H1 (cell line): ENCODE results near the gene TARS2. TPM values are rescaled to one million over a fixed set of nuclear protein-coding genes. Genes with fewer than 3 reads are reported as not detected.

ENCODE experiments used
- CTCF ChIA-PET: fragments of 300-600 bp; sonication (Branson Sonifier 250); formaldehyde crosslinking; loops from one replicate; lab custom pipeline; 2021; ENCODE audit not compliant: partially characterized antibody; lab: Charles Lee
- POLR2A ChIA-PET: fragments of 300-600 bp; sonication (Branson Sonifier 250); formaldehyde crosslinking; loops from one replicate; lab custom pipeline; 2021; ENCODE audit warnings: inconsistent platforms; ENCODE audit not compliant: partially characterized antibody; lab: Charles Lee
- DNase-seq, 2 experiments: peaks; one replicate each; pipeline versions ENCODE4 v3.0.0 to v3.0.0-alpha.2; 2010 to 2022; ENCODE audit warnings: low spot score in 2 of 2, low read depth in 1 of 2, mixed read lengths in 1 of 2
- FAIRE-seq: peaks from 2 replicates; lab custom pipeline; 2011; peaks lifted over from hg19 to GRCh38; lab: Jason Lieb, UNC
- H2AFZ ChIP-seq: 2 replicates; pipeline ENCODE4 v1.8.1; 2012; ENCODE audit warnings: low read length, inconsistent platforms
- H2AK5ac ChIP-seq: 2 replicates; pipeline ENCODE4 v1.6.1; 2013; ENCODE audit warnings: low read depth, low read length
- H2BK120ac ChIP-seq: replicated peaks from 2 replicates; pipeline ENCODE3; 2013; ENCODE audit warnings: low read depth, low read length, inconsistent platforms
- H2BK12ac ChIP-seq: 2 replicates; pipeline ENCODE4 v1.6.1; 2013; ENCODE audit warnings: low read depth, low read length
- H2BK15ac ChIP-seq: 2 replicates; pipeline ENCODE4 v1.6.1; 2013; ENCODE audit warnings: low read length
- H2BK20ac ChIP-seq: 2 replicates; pipeline ENCODE4 v1.6.1; 2013; ENCODE audit warnings: low read length
- H2BK5ac ChIP-seq: 2 replicates; pipeline ENCODE4 v1.6.1; 2013; ENCODE audit warnings: low read depth, low read length
- H3K14ac ChIP-seq: 2 replicates; pipeline ENCODE4 v1.6.1; 2013; ENCODE audit warnings: inconsistent platforms; ENCODE audit not compliant: insufficient read length
- H3K18ac ChIP-seq: 2 replicates; pipeline ENCODE4 v1.6.1; 2013; ENCODE audit warnings: low read length; ENCODE audit errors: extremely low read depth
- H3K23ac ChIP-seq: 2 replicates; pipeline ENCODE4 v1.6.1; 2013; ENCODE audit warnings: inconsistent platforms; ENCODE audit not compliant: insufficient read length
- H3K23me2 ChIP-seq: 2 replicates; pipeline ENCODE4 v1.6.1; 2013; ENCODE audit warnings: low read depth, low read length
- H3K27ac ChIP-seq: 2 replicates; pipeline ENCODE4 v1.6.1; 2011; ENCODE audit warnings: low read depth, low read length, inconsistent platforms
- H3K27me3 ChIP-seq, 4 experiments: replicated peaks in 1 of 4; 1 replicate in 1 of 4; 2 replicates in 3 of 4; pipeline versions ENCODE4 v1.6.1 to v1.8.1; 2011 to 2013; ENCODE audit warnings: low read length in 3 of 4, mild to moderate bottlenecking in 3 of 4, inconsistent platforms in 2 of 4, mixed read lengths in 2 of 4, moderate library complexity in 1 of 4; ENCODE audit not compliant: control insufficient read depth in 3 of 4, insufficient read depth in 3 of 4; ENCODE audit errors: extremely low read depth in 1 of 4
- H3K36me3 ChIP-seq, 4 experiments: 2 replicates each; pipeline versions ENCODE4 v1.6.1 to v1.8.1; 2011 to 2013; ENCODE audit warnings: mild to moderate bottlenecking in 4 of 4, low read length in 3 of 4, moderate library complexity in 2 of 4, control low read depth in 1 of 4, inconsistent platforms in 1 of 4; ENCODE audit not compliant: insufficient read depth in 4 of 4, control insufficient read depth in 2 of 4
- H3K4ac ChIP-seq: replicated peaks from 2 replicates; pipeline ENCODE3; 2013; ENCODE audit warnings: low read length, low read depth, mixed read lengths, inconsistent platforms; ENCODE audit not compliant: insufficient read length
- H3K4me1 ChIP-seq, 4 experiments: replicated peaks in 1 of 4; 1 replicate in 1 of 4; 2 replicates in 3 of 4; pipeline versions ENCODE4 v1.6.1 to v1.8.1; 2011 to 2013; ENCODE audit warnings: low read length in 3 of 4, inconsistent platforms in 2 of 4, mixed read lengths in 1 of 4; ENCODE audit not compliant: insufficient read depth in 4 of 4, control insufficient read depth in 3 of 4
- H3K4me2 ChIP-seq, 2 experiments: 2 replicates each; pipeline versions ENCODE4 v1.6.1 to v1.8.1; 2011 to 2013; ENCODE audit warnings: low read depth in 2 of 2, low read length in 2 of 2, control low read depth in 1 of 2, inconsistent platforms in 1 of 2, mild to moderate bottlenecking in 1 of 2; ENCODE audit not compliant: insufficient read depth in 1 of 2
- H3K4me3 ChIP-seq, 4 experiments: fragments of 200-600, 300-600 bp in 1 of 4; sonication (generic), shearing (Covaris generic), sonication (Bioruptor Twin) in 1 of 4; 2 replicates each; pipeline versions ENCODE4 v1.5.1 to v1.8.1; 2011 to 2016; ENCODE audit warnings: low read length in 4 of 4, low read depth in 3 of 4, control low read depth in 2 of 4, inconsistent platforms in 2 of 4, mild to moderate bottlenecking in 2 of 4, mixed read lengths in 1 of 4, moderate library complexity in 1 of 4; ENCODE audit not compliant: insufficient read depth in 2 of 4; ENCODE audit errors: extremely low read depth in 1 of 4
- H3K56ac ChIP-seq: replicated peaks from 2 replicates; pipeline ENCODE3; 2013; ENCODE audit warnings: low read depth, mild to moderate bottlenecking, mixed read lengths, low read length, inconsistent platforms; ENCODE audit not compliant: insufficient read length
- H3K79me1 ChIP-seq: 2 replicates; pipeline ENCODE4 v1.6.1; 2013; ENCODE audit warnings: low read depth, low read length, control low read depth
- H3K79me2 ChIP-seq, 2 experiments: 2 replicates each; pipeline versions ENCODE4 v1.6.1 to v1.8.1; 2012 to 2013; ENCODE audit warnings: low read length in 2 of 2, mild to moderate bottlenecking in 2 of 2, inconsistent platforms in 1 of 2; ENCODE audit not compliant: insufficient read depth in 2 of 2, control insufficient read depth in 1 of 2
- H3K9ac ChIP-seq, 4 experiments: replicated peaks in 1 of 4; 1 replicate in 1 of 4; 2 replicates in 3 of 4; pipeline versions ENCODE4 v1.6.1 to v1.8.1; 2011 to 2013; ENCODE audit warnings: low read depth in 3 of 4, low read length in 3 of 4, control low read depth in 2 of 4, mild to moderate bottlenecking in 2 of 4, moderate library complexity in 2 of 4, inconsistent platforms in 1 of 4; ENCODE audit errors: extremely low read depth in 1 of 4
- H3K9me3 ChIP-seq, 2 experiments: 2 replicates each; pipeline versions ENCODE4 v1.6.1 to v1.8.1; 2012 to 2013; ENCODE audit warnings: mild to moderate bottlenecking in 2 of 2, moderate library complexity in 2 of 2, control low read depth in 1 of 2, inconsistent platforms in 1 of 2, low read depth in 1 of 2, low read length in 1 of 2, mixed read lengths in 1 of 2; ENCODE audit not compliant: insufficient read depth in 2 of 2
- H4K20me1 ChIP-seq, 2 experiments: replicated peaks in 1 of 2; 2 replicates each; pipeline versions ENCODE3 to v1.8.1; 2011 to 2013; ENCODE audit warnings: inconsistent platforms in 2 of 2, low read length in 2 of 2, mild to moderate bottlenecking in 1 of 2; ENCODE audit not compliant: insufficient read depth in 2 of 2, control insufficient read depth in 1 of 2
- H4K5ac ChIP-seq: 2 replicates; pipeline ENCODE4 v1.6.1; 2013; ENCODE audit warnings: low read length, low read depth, mixed read lengths, inconsistent platforms; ENCODE audit not compliant: insufficient read length
- H4K8ac ChIP-seq: 2 replicates; pipeline ENCODE4 v1.8.0; 2013; ENCODE audit warnings: mild to moderate bottlenecking, moderate library complexity, low read length, inconsistent platforms; ENCODE audit not compliant: insufficient read depth; ENCODE audit errors: extremely low read depth
- H4K91ac ChIP-seq: replicated peaks from 2 replicates; pipeline ENCODE3; 2013; ENCODE audit warnings: low read length, mixed read lengths, inconsistent platforms; ENCODE audit not compliant: insufficient read length
- BCL11A ChIP-seq, 2 experiments: IDR thresholded peaks; one replicate each; pipeline ENCODE4 v1.6.1; 2011; ENCODE audit warnings: low read depth in 2 of 2, low read length in 2 of 2, mild to moderate bottlenecking in 2 of 2
- CTBP2 ChIP-seq: IDR thresholded peaks from 2 replicates; pipeline ENCODE4 v1.7.0; 2011; ENCODE audit warnings: borderline replicate concordance, mild to moderate bottlenecking, moderate library complexity, mixed read lengths, low read length; ENCODE audit not compliant: insufficient read depth, insufficient read length
- EZH2 ChIP-seq: fragments of 200-600 bp; sonication (generic); IDR thresholded peaks from 2 replicates; pipeline ENCODE4 v1.7.1; 2012; ENCODE audit warnings: low read depth, mild to moderate bottlenecking, moderate library complexity, low read length, inconsistent platforms; ENCODE audit not compliant: severe bottlenecking
- KDM1A ChIP-seq: fragments of 200-600, 300-600 bp; sonication (generic); IDR thresholded peaks from 2 replicates; pipeline ENCODE4 v1.7.1; 2016; ENCODE audit warnings: mild to moderate bottlenecking, low read length, borderline replicate concordance
- TCF12 ChIP-seq: IDR thresholded peaks from 2 replicates; pipeline ENCODE4 v1.6.1; 2011; ENCODE audit warnings: low read depth, mild to moderate bottlenecking, low read length
- TEAD4 ChIP-seq: IDR thresholded peaks from 2 replicates; pipeline ENCODE4 v1.6.1; 2012; ENCODE audit warnings: low read depth, low read length, inconsistent platforms, mixed read lengths
- ZNF274 ChIP-seq: IDR thresholded peaks from 2 replicates; pipeline ENCODE4 v1.7.0; 2012; ENCODE audit warnings: low read length, borderline replicate concordance; ENCODE audit errors: extremely low read depth
- WGBS, 2 experiments: shearing (Covaris generic) in 1 of 2; methylation state at CpG; one replicate each; pipeline versions ENCODE4 v1.1.6 to v1.1.7; 2013 to 2015; ENCODE audit warnings: low lambda C conversion rate in 2 of 2, mixed read lengths in 2 of 2, inconsistent platforms in 1 of 2, low coverage in 1 of 2, missing lambda C conversion rate in 1 of 2; ENCODE audit not compliant: insufficient replicate concordance in 2 of 2, insufficient coverage in 1 of 2, insufficient read length in 1 of 2; ENCODE audit errors: extremely low coverage in 1 of 2, missing lambda C conversion rate in 1 of 2; 5-methylcytosine and 5-hydroxymethylcytosine counted together
- polyA plus RNA-seq, 7 experiments: library from polyadenylated mRNA; depleted of rRNA in 3 of 7; stranded (reverse) in 5 of 7; unstranded in 2 of 7; fragments of >200 nt in 5 of 7; fragments of 200-250 nt in 2 of 7; gene quantifications; 1 replicate in 5 of 7; 2 replicates in 1 of 7; 4 replicates in 1 of 7; pipeline versions ENCODE4 v1.2.1 to v1.2.3, GENCODE V29; 2011 to 2013; ENCODE audit warnings: missing spikeins in 2 of 7, mixed read lengths in 2 of 7
- total RNA-seq: library from RNA; stranded (reverse); fragmentation: NEBNext Ultra II Directional; extraction: Animal tissue kit (Norgen Biotek cat#: 25700); gene quantifications from 2 replicates; pipeline ENCODE4 v1.2.1, GENCODE V29; 2021

The TARS2 gene
- total and polyA plus RNA-seq, 2 of the 8 experiments (the other 6 are each of a cell fraction or from before 2014, with no cell fraction given) = 38.9 to 39.1 TPM

DNA sequence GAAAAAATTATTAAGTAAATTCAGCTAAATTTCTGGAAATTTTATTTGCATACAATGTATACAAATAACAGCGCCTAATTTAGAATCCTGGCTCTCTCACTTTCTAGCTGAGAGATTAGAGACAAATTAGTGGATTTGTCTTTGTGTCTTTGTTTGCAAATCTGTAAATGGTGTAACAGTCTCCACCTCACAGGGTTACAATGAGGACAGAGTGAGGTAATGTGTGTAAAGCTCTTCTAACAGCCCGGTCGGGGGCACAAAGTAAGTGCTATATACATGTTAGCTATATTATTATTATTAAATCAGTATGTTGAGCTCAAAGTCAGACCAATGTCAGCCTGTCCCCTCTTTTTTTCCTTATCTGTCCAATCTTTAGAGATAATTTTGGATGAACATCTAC is 57.0 kb downstream of the TARS2 start:
- WGBS, 2 experiments = 92% methylated on average over 3 of the region's 3 CpGs; no CpG with 5 or more reads in 1 of the 2 experiments
- Histone ChIP-seq H4K5ac (no peak overlapping the region), H3K4me2 (no peak overlapping the region), H3K14ac (no peak overlapping the region), H3K56ac (no peak overlapping the region), H2AFZ (no peak overlapping the region), H3K9me3 (no peaks in the 10 kb centered on the region), H2BK15ac (no peak overlapping the region), H3K36me3 (no peaks in the 10 kb centered on the region), H3K27ac (no peak overlapping the region), H2BK12ac (no peak overlapping the region), H3K23ac (no peak overlapping the region), H3K79me2 (no peaks in the 10 kb centered on the region), H4K20me1 (peaks cover 0 to 2% of the 10 kb centered on the region in 2 experiments), H3K18ac (no peak overlapping the region), H2BK5ac (no peak overlapping the region), H2BK20ac (no peak overlapping the region), H2AK5ac (no peak overlapping the region), H3K79me1 (no peaks in the 10 kb centered on the region), H4K91ac (no peak overlapping the region), H3K4me1 (no peaks in the 10 kb centered on the region), H3K27me3 (peaks cover 0 to 10% (median 8%) of the 10 kb centered on the region in 4 experiments; a peak in 5 of 7 replicates)
- no peak for FAIRE-seq
- CTCF ChIA-PET = interaction anchor here (0.6 to 4.2 kb wide), 5 partner anchors 12 to 378 kb away, joined by 3 to 28 read pairs (median 3); no protein-coding TSS in a partner anchor
- POLR2A ChIA-PET = interaction anchor here (0.8 to 2.3 kb wide), 5 partner anchors 10 to 264 kb away, joined by 3 to 7 read pairs (median 4); partner anchors contain the start of genes CTSK and MCL1
- no peak for TF ChIP-seq TEAD4
- TF ChIP-seq KDM1A = no peak
- TF ChIP-seq EZH2 = no peak
- no peak for TF ChIP-seq CTBP2
- no peak for TF ChIP-seq BCL11A (IDR thresholded peaks at IDR 0.05; ENCODE audit: low read depth in 2 of 2, low read length in 2 of 2)
- no peak for TF ChIP-seq ZNF274
- TF ChIP-seq TCF12 = no peak
- TF ChIP-seq, all 59 proteins: peak for 0
- Histone ChIP-seq H4K8ac (no peak overlapping the region), H3K4me3 (no peak overlapping the region), H2BK120ac (no peak overlapping the region), H3K4ac (no peak overlapping the region), H3K9ac (no peak overlapping the region), H3K23me2 (peaks cover 5% of the 10 kb centered on the region; the same call in 1 of the 2 replicates)
- DNase-seq = no peak
